Endodermal cell (in vitro differentiated cells): Measurements from ENCODE around the gene ADGRL3. TPM values are rescaled to one million over a fixed set of nuclear protein-coding genes. Genes with fewer than 3 reads are reported as not detected.

Experiments
- DNase-seq: peaks from one replicate; pipeline ENCODE4 v3.0.0-alpha.2; 2017
- H3K27ac ChIP-seq: 2 replicates; pipeline ENCODE4 v1.5.1; 2013; ENCODE audit warnings: mild to moderate bottlenecking, low read depth, low read length, moderate library complexity
- H3K27me3 ChIP-seq: 2 replicates; pipeline ENCODE4 v1.6.1; 2013; ENCODE audit warnings: mild to moderate bottlenecking, low read length, moderate library complexity; ENCODE audit not compliant: insufficient read depth, control insufficient read depth, poor library complexity, severe bottlenecking
- H3K36me3 ChIP-seq: 2 replicates; pipeline ENCODE4 v1.7.0; 2013; ENCODE audit warnings: mild to moderate bottlenecking, low read length, moderate library complexity; ENCODE audit not compliant: control insufficient read depth, insufficient read depth
- H3K4me1 ChIP-seq: one replicate; pipeline ENCODE4 v1.7.0; 2013; ENCODE audit warnings: low read length; ENCODE audit not compliant: control insufficient read depth, insufficient read depth
- H3K4me3 ChIP-seq: 2 replicates; pipeline ENCODE4 v1.5.1; 2013; ENCODE audit warnings: mild to moderate bottlenecking, low read length, moderate library complexity
- H3K9ac ChIP-seq: 2 replicates; pipeline ENCODE4 v1.6.1; 2013; ENCODE audit warnings: mild to moderate bottlenecking, low read length, moderate library complexity; ENCODE audit not compliant: poor library complexity, severe bottlenecking; ENCODE audit errors: extremely low read depth
- H3K9me3 ChIP-seq: 2 replicates; pipeline ENCODE4 v1.6.1; 2013; ENCODE audit warnings: mild to moderate bottlenecking, low read length, moderate library complexity; ENCODE audit not compliant: control insufficient read depth
- H3K27ac Mint-ChIP-seq: 2 replicates; pipeline ENCODE4 v1.8.0; 2020; ENCODE audit warnings: mixed read lengths
- H3K27me3 Mint-ChIP-seq: 2 replicates; pipeline ENCODE4 v1.8.0; 2021; ENCODE audit warnings: mild to moderate bottlenecking, mixed read lengths; ENCODE audit not compliant: insufficient read depth
- H3K36me3 Mint-ChIP-seq: 2 replicates; pipeline ENCODE4 v1.8.0; 2020; ENCODE audit warnings: low read depth, mixed read lengths
- H3K4me1 Mint-ChIP-seq: 2 replicates; pipeline ENCODE4 v1.8.0; 2020; ENCODE audit warnings: mixed read lengths
- H3K4me3 Mint-ChIP-seq: 2 replicates; pipeline ENCODE4 v1.8.0; 2020; ENCODE audit warnings: mild to moderate bottlenecking, moderate library complexity, mixed read lengths
- H3K9me3 Mint-ChIP-seq: 2 replicates; pipeline ENCODE4 v1.8.0; 2020; ENCODE audit warnings: mild to moderate bottlenecking, mixed read lengths
- CTCF ChIP-seq: fragments of 200-600 bp; sonication (generic); conservative IDR thresholded peaks from 2 replicates; pipeline ENCODE4 v1.5.0; 2021; ENCODE audit warnings: antibody characterized with exemption, mild to moderate bottlenecking
- WGBS, 2 experiments: methylation state at CpG; one replicate each; pipeline versions ENCODE4 v1.1.5 to v1.1.7; 2013; ENCODE audit warnings: missing lambda C conversion rate in 2 of 2, mixed read lengths in 1 of 2; ENCODE audit not compliant: insufficient coverage in 1 of 2, insufficient read length in 1 of 2; 5-methylcytosine and 5-hydroxymethylcytosine counted together
- total RNA-seq, 2 donors: library from RNA; stranded (reverse); fragmentation: NEBNext Ultra II Directional in 1 of 2; extraction: Animal tissue kit (Norgen Biotek cat#: 25700) in 1 of 2; gene quantifications; 2 replicates in 1 of 2; 3 replicates in 1 of 2; pipeline ENCODE4 v1.2.1, GENCODE V29; 2021

The ADGRL3 gene
- total RNA-seq, 2 donors from 2014 or later = 9.9 to 10.3 TPM

GRCh38 chr4:61923179-61923578, 723.1 kb downstream of the ADGRL3 start:
- H3K27me3 ChIP-seq = no peaks in the 10 kb centered on the region
- H3K27ac Mint-ChIP-seq = no peak overlapping the region
- DNase-seq = no peak
- no peaks in the 10 kb centered on the region for H3K27me3 Mint-ChIP-seq
- H3K4me3 Mint-ChIP-seq = no peak overlapping the region
- H3K4me1 ChIP-seq = no peaks in the 10 kb centered on the region
- no peak overlapping the region for H3K27ac ChIP-seq
- H3K9me3 ChIP-seq = no peaks in the 10 kb centered on the region
- no peaks in the 10 kb centered on the region for H3K9me3 Mint-ChIP-seq
- peaks cover 21% of the 10 kb centered on the region for H3K4me1 Mint-ChIP-seq
- H3K4me3 ChIP-seq = no peak overlapping the region
- no peaks in the 10 kb centered on the region for H3K36me3 ChIP-seq
- TF ChIP-seq CTCF = no peak
- no peak overlapping the region for H3K9ac ChIP-seq
- no peaks in the 10 kb centered on the region for H3K36me3 Mint-ChIP-seq
- WGBS, 2 experiments = 45 to 54% methylated on average over 3 of the region's 3 CpGs

GRCh38 chr4:61924131-61924530, 724.0 kb downstream of the ADGRL3 start:
- H3K27ac ChIP-seq = no peak overlapping the region
- no peaks in the 10 kb centered on the region for H3K36me3 ChIP-seq
- DNase-seq = no peak
- 87 to 100% methylated on average over 1 of the region's 1 CpG for WGBS, 2 experiments
- H3K4me1 ChIP-seq = no peaks in the 10 kb centered on the region
- no peak overlapping the region for H3K9ac ChIP-seq
- Mint-ChIP-seq H3K4me3 (no peak overlapping the region), H3K4me1 (peaks cover 12% of the 10 kb centered on the region), H3K27me3 (no peaks in the 10 kb centered on the region), H3K9me3 (no peaks in the 10 kb centered on the region), H3K27ac (no peak overlapping the region), H3K36me3 (no peaks in the 10 kb centered on the region)
- no peaks in the 10 kb centered on the region for H3K9me3 ChIP-seq
- peak; percentile 53 for TF ChIP-seq CTCF
- H3K27me3 ChIP-seq = no peaks in the 10 kb centered on the region
- H3K4me3 ChIP-seq = no peak overlapping the region

- Mint-ChIP-seq H3K4me3 (no peak overlapping the region), H3K9me3 (no peaks in the 10 kb centered on the region), H3K27ac (peak overlapping the region; percentile 65), H3K27me3 (no peaks in the 10 kb centered on the region), H3K4me1 (peaks cover 23% of the 10 kb centered on the region), H3K36me3 (no peaks in the 10 kb centered on the region)
- no peak for DNase-seq
- Histone ChIP-seq H3K27ac (no peak overlapping the region), H3K9ac (no peak overlapping the region), H3K4me1 (no peaks in the 10 kb centered on the region), H3K9me3 (no peaks in the 10 kb centered on the region), H3K27me3 (no peaks in the 10 kb centered on the region), H3K4me3 (no peak overlapping the region), H3K36me3 (no peaks in the 10 kb centered on the region)
- no peak for TF ChIP-seq CTCF
- WGBS, 2 experiments = 83% methylated on average over 1 of the region's 1 CpG
These were observed 733.4 kb downstream of the ADGRL3 start for GRCh38 chr4:61933527-61933926.
